Measurements from ENCODE around the gene LRRC31.

Gene LRRC31

GRCh38 chr3:169857811-169858210, 11.9 kb downstream of the LRRC31 start:
- H2AFZ ChIP-seq (ENCODE audit: low read depth, low read length, severe bottlenecking), result no peak overlapping the region
- no peaks in the 10 kb centered on the region for H3K27me3 ChIP-seq (ENCODE audit: low read length)
- no peak overlapping the region for H3K27ac ChIP-seq (ENCODE audit: low read depth, low read length)
- H3K9ac ChIP-seq (ENCODE audit: low read length), result no peak overlapping the region
- no peaks in the 10 kb centered on the region for H3K36me3 ChIP-seq (ENCODE audit: low read length)
- H3K4me3 ChIP-seq (ENCODE audit: insufficient read depth, low read length, poor library complexity, severe bottlenecking), result no peak overlapping the region
- H3K9me2 ChIP-seq (replicated peaks; ENCODE audit: insufficient read depth, low read length), result no peaks in the 10 kb centered on the region
- no peaks in the 10 kb centered on the region for H4K20me1 ChIP-seq (ENCODE audit: low read depth, low read length)
- H3K9me3 ChIP-seq (ENCODE audit: insufficient read depth, low read length), result no peaks in the 10 kb centered on the region
- H3K4me2 ChIP-seq (ENCODE audit: low read depth, low read length, poor library complexity, severe bottlenecking), result no peak overlapping the region
- H3F3A ChIP-seq (ENCODE audit: insufficient read depth), result no peaks in the 10 kb centered on the region
- no peak for TF ChIP-seq EZH2phosphoT487 (conservative IDR thresholded peaks at IDR 0.05; ENCODE audit: low read length)
- TF ChIP-seq, protein P1, sequence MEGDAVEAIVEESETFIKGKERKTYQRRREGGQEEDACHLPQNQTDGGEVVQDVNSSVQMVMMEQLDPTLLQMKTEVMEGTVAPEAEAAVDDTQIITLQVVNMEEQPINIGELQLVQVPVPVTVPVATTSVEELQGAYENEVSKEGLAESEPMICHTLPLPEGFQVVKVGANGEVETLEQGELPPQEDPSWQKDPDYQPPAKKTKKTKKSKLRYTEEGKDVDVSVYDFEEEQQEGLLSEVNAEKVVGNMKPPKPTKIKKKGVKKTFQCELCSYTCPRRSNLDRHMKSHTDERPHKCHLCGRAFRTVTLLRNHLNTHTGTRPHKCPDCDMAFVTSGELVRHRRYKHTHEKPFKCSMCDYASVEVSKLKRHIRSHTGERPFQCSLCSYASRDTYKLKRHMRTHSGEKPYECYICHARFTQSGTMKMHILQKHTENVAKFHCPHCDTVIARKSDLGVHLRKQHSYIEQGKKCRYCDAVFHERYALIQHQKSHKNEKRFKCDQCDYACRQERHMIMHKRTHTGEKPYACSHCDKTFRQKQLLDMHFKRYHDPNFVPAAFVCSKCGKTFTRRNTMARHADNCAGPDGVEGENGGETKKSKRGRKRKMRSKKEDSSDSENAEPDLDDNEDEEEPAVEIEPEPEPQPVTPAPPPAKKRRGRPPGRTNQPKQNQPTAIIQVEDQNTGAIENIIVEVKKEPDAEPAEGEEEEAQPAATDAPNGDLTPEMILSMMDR (IDR thresholded peaks at IDR 0.05; ENCODE audit: insufficient read depth, low read length, poor library complexity, severe bottlenecking), result no peak
- H3K79me2 ChIP-seq (ENCODE audit: insufficient read depth, low read length), result no peaks in the 10 kb centered on the region

GRCh38 chr3:169855514-169855913, 14.2 kb downstream of the LRRC31 start:
- Histone ChIP-seq H3K4me2 (ENCODE audit: low read depth, low read length, poor library complexity, severe bottlenecking) (no peak overlapping the region), H3K4me3 (ENCODE audit: insufficient read depth, low read length, poor library complexity, severe bottlenecking) (no peak overlapping the region), H3K27ac (ENCODE audit: low read depth, low read length) (no peak overlapping the region), H3K27me3 (ENCODE audit: low read length) (no peaks in the 10 kb centered on the region), H3K36me3 (ENCODE audit: low read length) (no peaks in the 10 kb centered on the region), H3K9me2 (replicated peaks; ENCODE audit: insufficient read depth, low read length) (no peaks in the 10 kb centered on the region), H4K20me1 (ENCODE audit: low read depth, low read length) (no peaks in the 10 kb centered on the region), H3K79me2 (ENCODE audit: insufficient read depth, low read length) (no peaks in the 10 kb centered on the region), H3K9me3 (ENCODE audit: insufficient read depth, low read length) (no peaks in the 10 kb centered on the region), H3F3A (ENCODE audit: insufficient read depth) (no peaks in the 10 kb centered on the region), H3K9ac (ENCODE audit: low read length) (no peak overlapping the region), H2AFZ (ENCODE audit: low read depth, low read length, severe bottlenecking) (no peak overlapping the region)
- TF ChIP-seq EZH2phosphoT487 (conservative IDR thresholded peaks at IDR 0.05; ENCODE audit: low read length), result no peak
- TF ChIP-seq, protein P1 (IDR thresholded peaks at IDR 0.05; ENCODE audit: insufficient read depth, low read length, poor library complexity, severe bottlenecking), result no peak

GRCh38 chr3:169850618-169851017, 19.1 kb downstream of the LRRC31 start:
- Histone ChIP-seq H3K9ac (ENCODE audit: low read length) (no peak overlapping the region), H2AFZ (ENCODE audit: low read depth, low read length, severe bottlenecking) (no peak overlapping the region), H3K9me2 (replicated peaks; ENCODE audit: insufficient read depth, low read length) (no peaks in the 10 kb centered on the region), H3K9me3 (ENCODE audit: insufficient read depth, low read length) (no peaks in the 10 kb centered on the region), H3K36me3 (ENCODE audit: low read length) (no peaks in the 10 kb centered on the region), H3F3A (ENCODE audit: insufficient read depth) (no peaks in the 10 kb centered on the region), H3K79me2 (ENCODE audit: insufficient read depth, low read length) (no peaks in the 10 kb centered on the region), H3K27ac (ENCODE audit: low read depth, low read length) (no peak overlapping the region), H4K20me1 (ENCODE audit: low read depth, low read length) (no peaks in the 10 kb centered on the region), H3K27me3 (ENCODE audit: low read length) (no peaks in the 10 kb centered on the region), H3K4me3 (ENCODE audit: insufficient read depth, low read length, poor library complexity, severe bottlenecking) (no peak overlapping the region), H3K4me2 (ENCODE audit: low read depth, low read length, poor library complexity, severe bottlenecking) (no peak overlapping the region)
- TF ChIP-seq, protein P1 (IDR thresholded peaks at IDR 0.05; ENCODE audit: insufficient read depth, low read length, poor library complexity, severe bottlenecking), result no peak
- no peak for TF ChIP-seq EZH2phosphoT487 (conservative IDR thresholded peaks at IDR 0.05; ENCODE audit: low read length)

Data from SU-DHL-6 (cell line).